Activated CD8-positive, alpha-beta T cell treated with anti-CD3 and anti-CD28 coated beads, Interleukin-2, amount 10 ng/mL, durations not matched to agents 7 days and 5 days (primary cell): ENCODE data around the gene APLF. TPM values are rescaled to one million over a fixed set of nuclear protein-coding genes. Genes with fewer than 3 reads are reported as not detected.

Source experiments
- ATAC-seq: fragments of 150-1000 bp; cut with Tn5 transposase; one replicate; pipeline ENCODE4 v1.10.0; 2021; ENCODE audit warnings: moderate library complexity
- CTCF ChIA-PET: fragments of 350-600 bp; sonication (Branson Sonifier 250); formaldehyde crosslinking; loops from one replicate; lab custom pipeline; 2021; ENCODE audit warnings: antibody characterized with exemption; lab: Charles Lee
- POLR2A ChIA-PET: fragments of 350-600 bp; sonication (Branson Sonifier 250); formaldehyde crosslinking; loops from one replicate; lab custom pipeline; 2021; ENCODE audit warnings: antibody characterized with exemption; lab: Charles Lee
- DNase-seq: peaks from one replicate; pipeline ENCODE4 v3.0.0-alpha.2; 2020
- H3K27ac Mint-ChIP-seq: one replicate; pipeline ENCODE4 v1.8.0; 2021; ENCODE audit warnings: mild to moderate bottlenecking, mixed read lengths
- H3K27me3 Mint-ChIP-seq: one replicate; pipeline ENCODE4 v1.8.0; 2021; ENCODE audit warnings: low read depth, mixed read lengths
- H3K36me3 Mint-ChIP-seq: one replicate; pipeline ENCODE4 v1.8.0; 2021; ENCODE audit warnings: low read depth, mixed read lengths
- H3K4me1 Mint-ChIP-seq: one replicate; pipeline ENCODE4 v1.8.0; 2021; ENCODE audit warnings: low read depth, mixed read lengths
- H3K4me3 Mint-ChIP-seq: one replicate; pipeline ENCODE4 v1.8.0; 2021; ENCODE audit warnings: mild to moderate bottlenecking, mixed read lengths
- H3K9me3 Mint-ChIP-seq: one replicate; pipeline ENCODE4 v1.8.0; 2022; ENCODE audit warnings: mixed read lengths; ENCODE audit not compliant: insufficient read depth
- total RNA-seq, 2 experiments: library from RNA; stranded (reverse); gene quantifications; one replicate each; pipeline ENCODE4 v1.2.3, GENCODE V29; 2021

Gene APLF
- total RNA-seq: 1 to 10 TPM; 2.2 to 2.6 TPM

GRCh38 chr2:68467077-68467960, at the start of gene APLF, which contains the start of gene FBXO48:
APLF (plus strand) TSS chr2:68467585; CDS start chr2:68467732, 147 bp downstream.
FBXO48 (minus strand) TSS chr2:68467294; CDS start chr2:68465145, 2,149 bp downstream.
- Mint-ChIP-seq H3K27me3 (peaks cover 2% of the 10 kb centered on the region), H3K36me3 (peaks cover 7% of the 10 kb centered on the region), H3K27ac (peak within 1 kb of the TSS; percentile 92), H3K9me3 (no peaks in the 10 kb centered on the region), H3K4me3 (peak within 1 kb of the TSS; percentile 98), H3K4me1 (peaks cover 34% of the 10 kb centered on the region)
- peak; percentile 99 for DNase-seq
- ATAC-seq: peak; percentile 94
- POLR2A ChIA-PET: interaction anchor here (0.5 to 2.7 kb wide), 14 partner anchors 14 to 458 kb away, joined by 3 to 12 read pairs (median 4); partner anchors contain the start of gene PPP3R1
- CTCF ChIA-PET: interaction anchor here (0.8 to 7.0 kb wide), 24 partner anchors 8 to 476 kb away, joined by 3 to 113 read pairs (median 6); no protein-coding TSS in a partner anchor

GRCh38 chr2:68417926-68418325, 49.5 kb upstream of the APLF start:
- H3K27me3 Mint-ChIP-seq: no peaks in the 10 kb centered on the region
- peaks cover 12% of the 10 kb centered on the region for H3K4me1 Mint-ChIP-seq
- H3K27ac Mint-ChIP-seq: no peak overlapping the region
- POLR2A ChIA-PET: no interaction called here
- DNase-seq (no peak), ATAC-seq (no peak)
- H3K9me3 Mint-ChIP-seq: no peaks in the 10 kb centered on the region
- peaks cover 2% of the 10 kb centered on the region for H3K36me3 Mint-ChIP-seq
- no peak overlapping the region for H3K4me3 Mint-ChIP-seq
- CTCF ChIA-PET: interaction anchor here (0.8 to 1.7 kb wide), 4 partner anchors 22 to 295 kb away, joined by 3 to 11 read pairs (median 4); no protein-coding TSS in a partner anchor

GRCh38 chr2:68418419-68418818, 49.0 kb upstream of the APLF start:
- H3K4me1 Mint-ChIP-seq: peaks cover 14% of the 10 kb centered on the region
- no peak overlapping the region for H3K27ac Mint-ChIP-seq
- no peak overlapping the region for H3K4me3 Mint-ChIP-seq

GRCh38 chr2:68418855-68419254, 48.5 kb upstream of the APLF start:
- Mint-ChIP-seq H3K4me1 (peaks cover 14% of the 10 kb centered on the region), H3K36me3 (peaks cover 2% of the 10 kb centered on the region), H3K4me3 (no peak overlapping the region), H3K27me3 (no peaks in the 10 kb centered on the region), H3K9me3 (no peaks in the 10 kb centered on the region), H3K27ac (no peak overlapping the region)
- ATAC-seq: no peak
- CTCF ChIA-PET: interaction anchor here (0.8 to 1.7 kb wide), 3 partner anchors 23 to 28 kb away, joined by 4 to 11 read pairs (median 4); no protein-coding TSS in a partner anchor
- POLR2A ChIA-PET: no interaction called here
- DNase-seq: no peak

More at GRCh38 chr2:68418419-68418818, 49.0 kb upstream of the APLF start:
- ATAC-seq (no peak), DNase-seq (no peak)
- H3K27me3 Mint-ChIP-seq: no peaks in the 10 kb centered on the region
- peaks cover 2% of the 10 kb centered on the region for H3K36me3 Mint-ChIP-seq
- H3K9me3 Mint-ChIP-seq: no peaks in the 10 kb centered on the region
- POLR2A ChIA-PET: no interaction called here
- CTCF ChIA-PET: interaction anchor here (1.0 to 1.7 kb wide), 3 partner anchors 22 to 28 kb away, joined by 3 to 11 read pairs (median 4); no protein-coding TSS in a partner anchor

- peaks cover 14% of the 10 kb centered on the region for H3K4me1 Mint-ChIP-seq
- no peak overlapping the region for H3K4me3 Mint-ChIP-seq
- ChIA-PET CTCF (interaction anchor here (1.6 kb wide), 1 partner anchor 21 kb away, joined by 8 read pairs; no protein-coding TSS in a partner anchor), POLR2A (no interaction called here)
- H3K27me3 Mint-ChIP-seq: no peaks in the 10 kb centered on the region
- DNase-seq (no peak), ATAC-seq (no peak)
- H3K9me3 Mint-ChIP-seq: no peaks in the 10 kb centered on the region
- peaks cover 2% of the 10 kb centered on the region for H3K36me3 Mint-ChIP-seq
- H3K27ac Mint-ChIP-seq: no peak overlapping the region
These were observed 47.0 kb upstream of the APLF start for GRCh38 chr2:68420254-68420910.

- Mint-ChIP-seq H3K27ac (no peak overlapping the region), H3K27me3 (no peaks in the 10 kb centered on the region), H3K4me1 (peaks cover 10% of the 10 kb centered on the region), H3K4me3 (no peak overlapping the region), H3K9me3 (no peaks in the 10 kb centered on the region), H3K36me3 (peaks cover 2% of the 10 kb centered on the region)
- DNase-seq: no peak
- ATAC-seq: peak; percentile 77
- POLR2A ChIA-PET: no interaction called here
- CTCF ChIA-PET: interaction anchor here (1.0 to 1.9 kb wide), 3 partner anchors 8 to 58 kb away, joined by 3 to 6 read pairs (median 5); no protein-coding TSS in a partner anchor
These were observed 43.3 kb upstream of the APLF start for GRCh38 chr2:68423966-68424650.

- DNase-seq: no peak
- H3K27me3 Mint-ChIP-seq: no peaks in the 10 kb centered on the region
- H3K27ac Mint-ChIP-seq: no peak overlapping the region
- no peak for ATAC-seq
- peaks cover 2% of the 10 kb centered on the region for H3K36me3 Mint-ChIP-seq
- POLR2A ChIA-PET: no interaction called here
- H3K9me3 Mint-ChIP-seq: no peaks in the 10 kb centered on the region
- peaks cover 10% of the 10 kb centered on the region for H3K4me1 Mint-ChIP-seq
- no peak overlapping the region for H3K4me3 Mint-ChIP-seq
- CTCF ChIA-PET: interaction anchor here (0.7 to 1.9 kb wide), 3 partner anchors 10 to 483 kb away, joined by 3 to 5 read pairs (median 3); no protein-coding TSS in a partner anchor
These were observed 41.9 kb upstream of the APLF start for GRCh38 chr2:68425503-68425902.

- Mint-ChIP-seq H3K36me3 (peaks cover 2% of the 10 kb centered on the region), H3K4me3 (no peak overlapping the region), H3K9me3 (no peaks in the 10 kb centered on the region), H3K4me1 (peaks cover 10% of the 10 kb centered on the region), H3K27me3 (peaks cover under 1% of the 10 kb centered on the region), H3K27ac (no peak overlapping the region)
- ATAC-seq: no peak
- DNase-seq: no peak
- ChIA-PET POLR2A (interaction anchor here (1.0 kb wide), 1 partner anchor 40 kb away, joined by 3 read pairs; no protein-coding TSS in a partner anchor), CTCF (interaction anchor here (1.1 to 5.0 kb wide), 4 partner anchors 15 to 274 kb away, joined by 3 to 48 read pairs (median 6); no protein-coding TSS in a partner anchor)
These were observed 40.9 kb upstream of the APLF start for GRCh38 chr2:68426446-68426845.

GRCh38 chr2:68426848-68427579, 40.4 kb upstream of the APLF start:
- ChIA-PET POLR2A (interaction anchor here (1.0 kb wide), 1 partner anchor 40 kb away, joined by 3 read pairs; no protein-coding TSS in a partner anchor), CTCF (interaction anchor here (1.0 to 5.0 kb wide), 5 partner anchors 10 to 275 kb away, joined by 3 to 48 read pairs (median 4); no protein-coding TSS in a partner anchor)
- Mint-ChIP-seq H3K4me1 (peaks cover 10% of the 10 kb centered on the region), H3K27ac (peak overlapping the region; percentile 59), H3K27me3 (peaks cover 2% of the 10 kb centered on the region), H3K36me3 (peaks cover under 1% of the 10 kb centered on the region), H3K9me3 (no peaks in the 10 kb centered on the region), H3K4me3 (no peak overlapping the region)
- ATAC-seq (no peak), DNase-seq (no peak)

GRCh38 chr2:68428126-68428525, 39.3 kb upstream of the APLF start:
- no peaks in the 10 kb centered on the region for H3K36me3 Mint-ChIP-seq
- ChIA-PET CTCF (interaction anchor here (1.6 to 5.0 kb wide), 2 partner anchors 13 to 43 kb away, joined by 4 to 48 read pairs; no protein-coding TSS in a partner anchor), POLR2A (no interaction called here)
- H3K4me1 Mint-ChIP-seq: peaks cover 6% of the 10 kb centered on the region
- H3K9me3 Mint-ChIP-seq: no peaks in the 10 kb centered on the region
- no peak overlapping the region for H3K27ac Mint-ChIP-seq
- DNase-seq: no peak
- H3K27me3 Mint-ChIP-seq: peaks cover 2% of the 10 kb centered on the region
- no peak for ATAC-seq
- no peak overlapping the region for H3K4me3 Mint-ChIP-seq
